Stimulated activated CD4-positive, alpha-beta T cell treated with anti-CD3 and anti-CD28 coated beads, Interleukin-1b, Interleukin-23, amount 100 ng/mL, for 4 hours (primary cell): ENCODE results near the gene SLC7A9.
"Not testable (repeated sequence)": the region's sequence is repeated elsewhere in the genome, so short reads cannot be mapped to it uniquely, and the experiment has no call there.

Experiments used
- DNase-seq, 2 donors: peaks; one replicate each; pipeline ENCODE4 v3.0.0-alpha.2; 2020; ENCODE audit warnings: low read depth in 2 of 2

SLC7A9 gene

DNA sequence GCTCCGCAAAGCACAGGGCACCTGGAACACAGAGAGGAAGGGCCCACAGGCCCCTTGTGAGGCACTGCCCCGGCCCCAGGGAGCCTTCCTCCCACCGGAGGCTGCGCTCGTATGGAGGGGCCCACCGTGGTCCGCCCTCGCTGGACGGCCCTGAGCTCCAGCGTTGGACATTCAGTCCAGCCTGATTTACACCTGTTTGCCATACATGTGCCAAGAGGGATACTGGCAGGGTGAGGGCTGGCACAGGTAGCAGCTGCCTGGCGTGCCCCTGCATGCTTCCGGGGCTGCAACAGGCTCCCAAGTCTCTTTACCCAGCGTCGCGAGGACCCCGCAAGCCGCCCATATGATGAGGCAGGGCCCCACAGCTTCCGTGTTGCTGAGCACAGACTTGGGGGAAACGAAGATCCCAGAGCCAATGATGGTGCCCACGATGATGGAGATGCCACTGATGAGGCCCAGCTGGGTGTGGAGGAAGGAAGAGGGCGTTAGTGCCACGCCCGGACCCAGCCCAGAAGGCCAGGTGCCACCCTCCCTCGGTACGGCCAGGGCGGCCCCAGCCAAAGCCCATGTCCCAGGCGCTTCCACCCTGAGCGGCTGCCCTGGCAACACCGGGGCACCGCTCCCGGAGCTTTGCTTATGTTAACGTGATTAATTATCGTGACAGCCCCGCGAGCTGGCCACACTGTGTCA, 5.1 kb downstream of the SLC7A9 start:
- no peak for DNase-seq

DNA sequence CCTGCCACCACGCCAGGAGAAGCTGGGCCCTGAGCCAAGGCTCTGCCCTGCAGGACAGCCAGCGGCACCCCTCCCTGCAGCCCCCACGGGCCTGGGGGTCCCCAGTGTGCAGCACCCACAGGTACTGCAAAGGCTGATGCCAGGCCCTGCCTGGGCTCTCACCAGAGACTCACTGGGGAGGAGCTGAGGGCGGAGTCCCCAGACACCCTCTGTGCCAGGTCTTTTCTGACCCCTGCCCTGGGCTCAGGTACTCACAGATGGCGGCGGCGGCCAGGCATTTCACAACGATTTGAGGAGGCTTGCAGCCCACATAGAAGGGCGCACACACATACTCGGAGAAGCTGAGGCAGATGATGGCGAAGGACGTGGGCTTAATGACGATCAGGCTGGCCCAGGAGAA, 5.7 kb downstream of the SLC7A9 start:
- DNase-seq, result no peak

DNA sequence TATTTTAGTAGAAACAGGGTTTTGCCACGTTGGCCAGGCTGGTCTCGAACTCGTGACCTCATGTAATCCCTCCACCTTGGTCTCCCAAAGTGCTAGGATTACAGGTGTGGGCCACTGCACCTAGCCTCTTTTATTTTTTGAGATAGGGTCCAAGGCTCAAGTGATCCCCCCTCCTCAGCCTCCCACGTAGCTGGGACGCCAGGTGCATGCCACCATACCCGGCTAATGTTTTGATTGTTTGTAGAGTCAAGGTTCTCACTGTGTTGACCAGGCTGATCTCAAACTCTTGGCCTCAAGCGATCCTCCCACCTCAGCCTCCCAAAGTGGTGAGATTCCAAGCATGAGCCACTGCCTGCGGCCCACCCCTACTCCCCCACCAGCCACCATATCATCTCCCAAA, 6.3 kb downstream of the SLC7A9 start:
- no peak for DNase-seq

DNA sequence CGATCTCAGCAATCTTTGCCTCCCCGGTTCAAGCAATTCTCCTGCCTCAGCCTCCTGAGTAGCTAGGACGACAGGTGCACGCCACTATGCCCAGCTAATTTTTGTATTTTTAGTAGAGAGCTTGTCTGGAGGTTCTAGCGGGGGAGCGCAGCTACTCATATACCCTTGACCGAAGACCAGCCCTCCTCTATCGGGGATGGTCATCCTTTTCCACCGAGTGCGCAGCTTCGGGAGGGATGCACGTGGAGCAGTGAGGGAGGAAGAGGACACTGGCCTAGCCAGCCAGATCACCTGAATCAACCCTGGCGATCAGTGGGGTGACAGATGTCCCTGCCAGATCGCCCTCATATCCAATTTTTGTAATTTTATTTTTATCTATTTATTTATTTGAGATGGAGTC, 6.8 kb downstream of the SLC7A9 start:
- DNase-seq, result no peak

DNA sequence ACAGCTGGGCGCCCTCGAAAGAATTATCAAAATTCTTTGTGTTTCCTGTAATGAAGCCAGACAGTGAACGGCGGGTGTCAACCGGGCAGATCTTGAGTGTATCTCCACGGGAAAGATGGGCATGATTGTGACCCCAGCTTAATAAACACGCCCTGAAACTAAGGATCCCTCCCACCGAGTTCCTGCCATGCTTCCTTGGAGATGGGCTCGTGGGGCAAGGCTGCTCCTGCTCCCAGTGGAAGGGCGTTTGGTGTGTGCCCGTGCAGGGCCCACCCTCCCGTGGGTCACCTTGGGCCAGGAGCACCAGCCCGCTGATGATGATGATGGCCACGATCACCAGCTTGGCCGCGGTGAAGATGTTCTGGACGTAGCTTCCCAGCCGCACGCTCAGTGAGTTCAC, 7.4 kb downstream of the SLC7A9 start:
- no peak for DNase-seq

DNA sequence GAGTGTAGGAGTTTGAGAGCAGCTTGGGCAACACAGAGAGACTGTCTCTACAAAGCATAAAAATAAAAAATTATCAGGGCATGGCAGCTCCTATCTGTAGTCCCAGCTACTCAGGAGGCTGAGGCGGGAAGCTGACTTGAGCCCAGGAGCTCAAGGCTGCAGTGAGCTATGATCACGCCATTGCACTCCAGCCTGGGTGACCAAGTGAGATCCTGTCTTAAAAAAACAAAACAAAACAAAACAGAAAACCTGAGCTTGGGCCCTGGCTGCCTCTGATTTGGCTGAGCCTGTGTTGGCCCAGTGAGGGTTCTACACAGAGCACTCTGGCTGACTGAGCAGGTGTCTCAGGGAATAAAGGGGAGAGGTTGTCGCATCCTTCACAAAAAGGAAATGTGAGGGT, 8.0 kb downstream of the SLC7A9 start:
- no peak for DNase-seq

DNA sequence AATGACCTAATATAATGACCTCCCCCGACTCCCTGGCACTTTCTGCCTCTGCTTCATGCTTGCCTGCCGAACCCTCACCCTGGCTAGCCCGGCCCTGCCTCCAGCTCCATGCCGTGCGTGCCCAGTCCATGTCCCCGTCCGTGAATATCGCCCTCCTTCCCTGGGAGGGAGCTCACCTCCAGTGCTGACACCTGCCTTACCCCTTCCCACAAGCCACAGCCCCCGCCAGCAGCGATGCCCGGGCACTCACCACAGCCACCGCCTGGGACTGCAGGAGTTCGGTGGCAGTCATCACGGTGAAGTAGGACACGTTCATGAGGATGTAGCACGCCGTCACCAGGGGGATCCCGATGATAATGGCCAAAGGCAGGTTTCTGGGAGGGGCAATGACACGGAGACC, 10.0 kb downstream of the SLC7A9 start:
- no peak for DNase-seq

DNA sequence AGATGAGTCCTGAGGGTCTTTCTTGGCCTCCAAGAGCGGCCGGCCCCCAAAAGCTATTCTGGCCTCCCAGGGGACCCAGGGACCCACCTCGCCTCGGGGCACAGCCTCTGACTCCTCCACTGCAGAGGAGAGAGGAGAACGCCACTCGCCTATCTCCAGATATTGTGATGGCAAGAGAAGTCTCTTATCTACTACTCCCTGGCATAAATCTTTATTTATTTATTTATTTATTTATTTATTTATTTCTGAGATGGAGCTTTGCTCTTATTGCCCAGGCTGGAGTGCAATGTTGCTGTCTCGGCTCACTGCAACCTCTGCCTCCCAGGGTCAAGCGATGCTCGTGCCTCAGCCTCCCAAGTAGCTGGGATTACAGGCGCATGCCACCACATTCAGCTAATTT, 11.0 kb downstream of the SLC7A9 start:
- DNase-seq, result no peak

DNA sequence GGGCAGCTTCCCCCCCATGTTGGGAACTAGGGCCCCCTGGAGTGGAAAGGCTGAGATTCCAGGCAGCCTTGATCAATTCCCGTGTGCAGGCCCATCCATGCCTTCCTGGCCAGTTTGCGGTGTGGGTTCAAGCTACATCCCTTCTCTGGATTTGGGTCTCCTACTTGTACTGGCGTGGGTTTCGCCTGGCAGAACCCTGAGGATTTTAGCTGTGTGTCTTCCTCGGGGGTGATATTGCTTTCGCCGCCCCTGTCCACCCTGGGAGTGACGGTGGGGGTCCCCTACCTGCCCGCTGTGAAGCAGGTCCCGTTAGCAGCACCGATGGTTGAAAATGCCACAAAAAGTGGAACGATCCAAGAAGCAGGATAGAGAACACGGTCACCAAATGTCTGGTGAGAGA, 11.4 kb downstream of the SLC7A9 start:
- no peak for DNase-seq

DNA sequence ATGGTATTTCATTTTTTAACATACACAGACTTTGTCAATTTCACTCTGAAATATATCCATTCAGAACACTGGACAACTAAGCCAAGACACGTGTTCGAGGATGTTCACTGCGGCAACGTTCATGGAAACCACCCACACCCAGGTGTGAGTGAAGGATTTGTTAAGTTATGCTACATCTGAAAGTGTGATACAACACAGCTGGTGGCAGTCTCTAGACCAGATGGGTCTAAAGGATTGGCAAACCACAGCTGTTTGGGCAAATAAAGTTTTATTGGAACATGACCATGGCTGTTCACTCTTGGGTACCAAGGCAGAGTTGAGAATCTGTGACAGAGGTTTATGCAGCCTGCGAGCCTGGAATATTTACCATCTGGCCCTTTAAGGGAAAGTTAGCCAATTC, 12.0 kb downstream of the SLC7A9 start:
- no peak for DNase-seq

DNA sequence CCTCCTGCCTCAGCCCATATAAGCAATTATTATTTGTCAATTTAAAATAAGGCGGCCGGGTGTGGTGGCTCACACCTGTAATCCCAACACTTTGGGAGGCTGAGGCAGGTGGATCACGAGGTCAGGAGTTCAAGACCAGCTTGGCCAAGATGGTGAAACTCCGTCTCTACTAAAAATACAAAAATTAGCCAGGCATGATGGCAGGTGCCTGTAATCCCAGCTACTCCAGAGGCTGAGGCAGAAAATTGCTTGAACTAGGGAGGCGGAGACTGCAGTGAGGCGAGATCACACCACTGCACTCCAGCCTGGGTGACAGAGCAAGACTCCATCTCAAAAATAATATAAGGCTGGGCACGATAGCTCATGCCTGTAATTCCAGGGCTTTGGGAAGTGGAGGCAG, 12.7 kb downstream of the SLC7A9 start:
- not testable (repeated sequence) for DNase-seq

DNA sequence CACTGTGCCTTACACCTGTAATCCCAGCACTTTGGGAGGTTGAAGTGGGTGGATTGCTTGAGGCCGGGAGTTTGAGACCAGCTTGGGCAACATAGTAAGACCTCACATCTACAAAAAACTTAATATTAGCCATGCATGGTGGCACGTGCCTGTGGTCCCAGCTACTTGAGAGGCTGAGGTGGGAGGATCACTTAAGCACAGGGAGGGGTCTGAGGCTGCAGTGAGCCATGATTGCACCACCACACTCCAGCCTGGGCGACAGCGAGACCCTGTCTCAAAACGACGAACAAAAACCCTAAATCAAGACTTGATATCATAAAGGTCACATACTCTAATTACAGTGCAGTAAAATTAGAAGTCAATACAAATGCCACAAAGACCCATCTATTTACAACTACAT, 17.4 kb downstream of the SLC7A9 start:
- DNase-seq, result no peak

DNA sequence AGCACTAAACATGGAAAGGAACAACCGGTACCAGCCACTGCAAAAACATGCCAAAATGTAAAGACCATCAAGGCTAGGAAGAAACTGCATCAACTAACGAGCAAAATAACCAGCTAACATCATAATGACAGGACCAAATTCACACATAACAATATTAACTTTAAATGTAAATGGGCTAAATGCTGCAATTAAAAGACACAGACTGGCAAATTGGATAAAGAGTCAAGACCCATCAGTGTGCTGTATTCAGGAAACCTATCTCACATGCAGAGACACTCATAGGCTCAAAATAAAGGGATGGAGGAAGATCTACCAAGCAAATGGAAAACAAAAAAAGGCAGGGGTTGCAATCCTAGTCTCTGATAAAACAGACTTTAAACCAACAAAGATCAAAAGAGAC, 21.5 kb downstream of the SLC7A9 start:
- not testable (repeated sequence) for DNase-seq

DNA sequence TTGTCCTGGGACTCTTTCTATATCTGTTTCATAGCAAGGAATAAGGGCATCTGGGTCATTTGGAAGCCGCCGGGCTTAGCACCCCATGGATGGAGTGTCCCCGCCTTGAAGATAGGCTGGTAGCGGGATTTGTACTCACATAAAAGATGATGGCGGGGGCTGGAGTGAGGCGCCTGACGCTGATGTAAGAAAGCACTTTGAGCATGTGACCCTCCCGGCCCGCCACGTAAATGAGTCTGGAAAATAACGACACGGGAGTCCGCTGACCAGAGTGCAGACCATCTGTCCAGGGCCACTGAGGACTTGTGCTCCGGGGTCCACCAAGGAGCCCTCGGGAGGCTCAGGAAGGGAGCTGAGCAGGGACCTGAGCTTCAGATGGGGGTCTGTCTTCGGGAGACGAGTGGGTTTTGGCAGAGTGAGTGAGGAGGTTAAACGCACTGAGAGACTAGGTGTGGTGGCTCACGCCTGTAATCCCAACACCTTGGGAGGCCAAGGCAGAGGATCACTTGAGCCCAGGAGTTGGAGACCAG, 25.8 kb downstream of the SLC7A9 start:
- DNase-seq, result no peak

DNA sequence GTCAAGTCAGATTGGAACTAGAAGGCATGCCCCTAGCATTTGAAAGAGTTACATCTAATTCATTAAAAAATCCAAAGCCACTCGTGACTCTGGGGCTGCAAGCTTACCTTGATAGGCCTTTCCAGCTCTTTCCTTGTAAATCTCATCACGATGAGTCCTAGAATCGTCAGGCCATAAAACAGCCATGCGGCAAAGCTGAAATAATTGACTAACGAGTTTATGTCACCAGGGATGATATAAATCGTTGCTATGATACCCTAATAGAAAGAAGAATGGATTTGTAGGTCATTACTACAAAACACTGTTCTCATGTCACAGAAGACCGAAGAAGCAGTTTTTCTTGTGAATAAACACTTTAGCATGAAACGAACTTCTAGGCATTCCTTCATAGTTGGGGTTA, 27.5 kb downstream of the SLC7A9 start:
- DNase-seq, result no peak

DNA sequence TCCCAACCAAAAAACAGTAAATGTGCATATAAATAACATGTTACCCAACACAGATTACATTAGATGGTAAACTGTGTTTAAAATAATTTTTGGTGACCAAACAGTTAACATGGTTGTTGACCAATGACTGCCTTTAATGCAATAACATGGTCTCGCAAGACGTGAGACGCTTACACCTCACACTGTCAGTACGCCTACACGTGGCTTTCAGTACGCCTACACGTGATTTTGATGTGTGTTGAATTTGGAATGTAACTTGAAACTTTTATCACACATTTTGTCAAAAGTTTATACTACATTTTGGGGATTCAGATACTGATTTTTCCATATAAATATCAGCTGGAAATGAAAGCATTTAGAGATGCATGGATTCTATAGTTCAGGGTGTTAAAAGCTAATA, 32.0 kb downstream of the SLC7A9 start:
- no peak for DNase-seq

DNA sequence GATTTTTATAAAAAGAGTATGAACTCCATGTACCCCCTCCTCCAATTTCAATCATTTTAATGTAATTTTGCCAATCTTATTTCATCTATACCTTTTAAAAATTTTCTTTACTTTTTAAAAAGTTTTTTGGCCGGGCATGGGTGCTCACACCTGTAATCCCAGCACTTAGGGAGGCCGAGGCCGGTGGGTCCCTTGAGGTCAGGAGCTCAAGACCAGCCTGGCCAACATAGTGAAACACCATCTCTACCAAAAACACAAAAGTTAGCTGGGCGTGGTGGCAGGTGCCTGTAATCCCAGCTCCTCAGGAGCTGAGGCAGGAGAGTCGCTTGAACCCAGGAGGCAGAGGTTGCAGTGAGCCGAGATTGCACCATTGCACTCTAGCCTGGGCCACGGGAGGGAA, 36.2 kb downstream of the SLC7A9 start:
- DNase-seq, result not testable (repeated sequence)

DNA sequence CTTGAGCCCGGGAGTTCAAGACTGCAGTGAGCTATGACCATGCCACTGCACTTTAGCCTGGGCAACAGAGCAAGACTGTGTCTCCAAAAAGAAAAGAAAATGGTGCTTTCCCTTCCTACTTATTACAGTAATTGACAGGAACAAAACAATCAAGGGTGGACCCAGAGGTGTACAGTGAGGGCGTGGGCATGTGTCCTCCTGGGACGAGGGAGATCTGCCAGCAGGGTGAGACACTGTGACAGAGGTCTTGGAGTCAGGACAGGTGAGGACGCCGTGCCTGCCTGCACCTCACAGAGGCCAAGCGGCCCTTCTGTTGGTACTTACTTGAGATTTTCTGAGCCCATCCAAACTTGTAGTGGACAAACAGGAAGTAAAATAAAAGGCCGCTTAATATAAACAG, 36.7 kb downstream of the SLC7A9 start:
- not testable (repeated sequence) for DNase-seq

DNA sequence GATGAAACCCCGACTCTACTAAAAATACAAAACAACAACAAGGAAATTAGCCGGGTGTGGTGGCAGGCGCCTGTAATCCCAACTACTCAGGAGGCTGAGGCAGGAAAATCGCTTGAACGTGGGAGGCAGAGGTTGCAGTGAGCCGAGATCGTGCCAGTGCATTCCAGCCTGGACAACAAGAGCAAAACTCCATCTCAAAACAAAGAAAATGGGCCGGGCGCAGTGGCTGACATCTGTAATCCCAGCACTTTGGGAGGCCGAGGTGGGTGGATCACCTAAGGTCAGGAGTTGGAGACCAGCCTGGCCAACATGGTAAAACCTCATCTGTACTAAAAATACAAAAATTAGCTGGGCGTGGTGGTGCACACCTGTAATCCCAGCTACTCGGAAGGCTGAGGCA, 37.5 kb downstream of the SLC7A9 start:
- not testable (repeated sequence) for DNase-seq

DNA sequence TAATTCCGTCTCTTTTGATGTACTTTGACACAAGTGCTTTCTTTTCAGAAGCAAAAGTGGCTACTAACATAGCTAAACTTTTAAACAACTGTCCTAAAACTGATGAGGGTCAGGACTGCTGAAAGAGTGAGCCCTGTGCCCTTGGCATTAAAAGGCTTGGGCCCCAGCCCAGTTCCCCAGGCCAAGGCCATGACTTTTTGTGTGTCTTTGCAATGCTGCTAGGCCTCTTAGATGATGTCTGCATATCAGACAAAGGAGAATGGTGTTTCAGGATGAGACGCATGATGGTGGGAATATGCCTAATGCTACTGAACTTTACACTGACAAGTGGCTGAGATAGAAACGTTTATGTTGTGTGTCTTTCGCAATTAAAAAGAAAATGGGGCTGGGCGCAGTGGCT, 38.0 kb downstream of the SLC7A9 start:
- no peak for DNase-seq

DNA sequence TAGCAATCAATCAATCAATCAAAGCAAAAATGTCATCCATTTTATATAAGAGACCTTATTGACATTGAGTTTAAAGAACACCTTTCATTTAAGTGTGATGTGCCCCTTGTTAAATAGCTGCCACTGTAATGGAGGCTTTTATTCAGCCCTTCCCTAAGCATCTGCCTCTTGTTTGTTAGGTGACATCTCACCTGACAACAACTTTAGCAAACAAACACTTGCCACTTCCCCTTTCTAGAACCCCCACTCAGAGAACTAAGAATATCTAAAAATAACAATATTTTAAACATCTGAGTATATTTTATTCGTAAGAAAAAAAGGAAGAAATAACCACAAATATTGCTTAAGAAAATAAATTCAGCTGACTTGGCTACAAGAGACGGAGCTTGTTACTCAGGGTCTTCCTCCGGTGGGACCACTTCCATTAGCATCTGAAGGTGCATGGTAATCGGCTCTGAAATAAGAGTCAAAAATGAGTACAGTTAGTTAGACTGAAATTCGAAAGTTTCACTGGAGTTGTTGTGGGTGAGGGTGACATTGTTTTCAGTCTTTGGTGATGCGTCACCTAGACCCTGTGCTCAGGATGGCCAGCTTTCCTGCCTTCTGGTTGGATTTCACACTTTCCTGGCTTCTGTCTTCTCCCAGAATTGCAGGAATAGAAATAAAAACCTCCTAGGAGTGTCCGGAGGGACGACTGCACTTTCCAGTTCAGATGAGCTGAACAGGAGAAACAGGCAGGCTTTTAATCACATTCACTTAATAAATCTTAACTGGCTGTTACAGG, 39.1 kb downstream of the SLC7A9 start:
- DNase-seq, result no peak

DNA sequence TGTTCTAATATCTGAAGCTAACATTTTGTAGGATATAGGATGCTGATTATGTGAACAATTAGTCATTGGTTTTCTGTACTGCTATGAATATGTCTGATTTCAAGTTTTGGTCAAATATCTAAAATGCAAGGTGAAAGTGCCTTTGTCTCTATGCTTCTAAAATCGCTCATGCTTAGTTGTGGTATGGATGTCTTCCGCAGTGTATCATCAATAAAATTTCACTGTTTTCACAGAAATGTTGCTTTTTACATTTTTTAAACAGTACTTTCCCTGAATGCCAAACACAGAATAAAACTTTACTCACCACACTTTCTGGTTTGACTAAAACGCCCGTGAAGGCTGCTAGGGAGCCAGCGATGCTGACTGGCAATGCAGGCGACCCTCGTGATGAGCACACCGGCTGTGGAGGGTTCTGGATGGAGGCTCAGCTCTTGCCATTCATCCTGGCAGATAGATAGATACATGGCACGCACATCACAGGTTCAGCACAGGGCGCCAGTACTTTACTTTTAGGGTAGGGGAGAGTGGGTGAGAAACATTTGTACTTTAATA, 40.1 kb downstream of the SLC7A9 start:
- no peak for DNase-seq
